Measurements from ENCODE around the gene SLC25A5. TPM values are rescaled to one million over a fixed set of nuclear protein-coding genes. Genes with fewer than 3 reads are reported as not detected.

SLC25A5 gene
- total and polyA plus RNA-seq, 10 of the 15 experiments (the other 5 are each of a cell fraction or from before 2014, with no cell fraction given), result 361 to 3,863 (median 618) TPM

- TF ChIP-seq NFIC (IDR thresholded peaks at IDR 0.05; ENCODE audit: low read depth, low read length), result no peak
- no peak for TF ChIP-seq STAT3 (IDR thresholded peaks at IDR 0.05; ENCODE audit: low read depth, low read length)
Measured at GRCh38 chrX:119423631-119424030, 44.6 kb upstream of the SLC25A5 start (continued).

GRCh38 chrX:119424999-119425398 is 43.2 kb upstream of the SLC25A5 start:
- in situ Hi-C loops (cut with MboI) (no loop called here), intact Hi-C loops (cut with micrococcal nuclease; ENCODE audit: unreplicated experiment) (no loop called here)
- no peaks in the 10 kb centered on the region for H3K79me2 ChIP-seq (ENCODE audit: control insufficient read depth, insufficient read depth, low read length)
- CTCF ChIA-PET, result no interaction called here
- TF ChIP-seq BCL3 (IDR thresholded peaks at IDR 0.05; ENCODE audit: borderline replicate concordance, insufficient read depth, low read depth, low read length, poor library complexity, severe bottlenecking) (no peak), MEF2B (IDR thresholded peaks at IDR 0.05; ENCODE audit: partially characterized antibody, poor library complexity, severe bottlenecking) (no peak), FOXK2 (IDR thresholded peaks at IDR 0.05) (no peak), ZNF274 (IDR thresholded peaks at IDR 0.05; ENCODE audit: insufficient read depth, insufficient read length) (no peak), PKNOX1 (IDR thresholded peaks at IDR 0.05) (no peak), MYB (IDR thresholded peaks at IDR 0.05; ENCODE audit: borderline replicate concordance, low read depth, low read length) (no peak), GABPA (IDR thresholded peaks at IDR 0.05; ENCODE audit: low read depth) (no peak)
- SMC1A ChIA-PET (ENCODE audit: uncharacterized antibody, unreplicated experiment), result no interaction called here
- no peak overlapping the region for H2AFZ ChIP-seq (ENCODE audit: control insufficient read depth, low read depth, low read length)
- H3K27me3 ChIP-seq (replicated peaks in 1 of 2; ENCODE audit: control insufficient read depth in 2 of 2, insufficient read depth in 2 of 2, low read length in 1 of 2), result no peaks in the 10 kb centered on the region; a peak in 1 of 4 replicates
- H3K4me2 ChIP-seq (ENCODE audit: control insufficient read depth, insufficient read depth), result no peak overlapping the region
- peaks cover 13% of the 10 kb centered on the region for H3K4me1 ChIP-seq (ENCODE audit: control insufficient read depth, insufficient read depth, low read length)
- FAIRE-seq, result no peak
- BruUV-seq (replicated peaks), result no TSS peak
- no peak for ATAC-seq
- 39% methylated on average over 6 of the region's 6 CpGs for WGBS (ENCODE audit: insufficient coverage, insufficient replicate concordance, low lambda C conversion rate, missing lambda C conversion rate)
- no peak for DNase-seq (ENCODE audit: low read depth, low spot score)
- no peaks in the 10 kb centered on the region; the same call in 1 of the 2 replicates for H4K20me1 ChIP-seq (ENCODE audit: control insufficient read depth, insufficient read depth)
- H3K9ac ChIP-seq (ENCODE audit: control insufficient read depth, insufficient read depth, low read length), result no peak overlapping the region
- no peak overlapping the region for H3K4me3 ChIP-seq
- POLR2A ChIA-PET, result no interaction called here
- RAD21 ChIA-PET (ENCODE audit: unreplicated experiment), result no interaction called here
- no peaks in the 10 kb centered on the region for H3K9me3 ChIP-seq (replicated peaks; ENCODE audit: control insufficient read depth, insufficient read depth, low read length)
- no peak overlapping the region for H3K27ac ChIP-seq (ENCODE audit: control insufficient read depth, insufficient read depth)
- no peaks in the 10 kb centered on the region; a peak in 1 of 4 replicates for H3K36me3 ChIP-seq (ENCODE audit: control insufficient read depth in 2 of 2, insufficient read depth in 2 of 2, low read length in 1 of 2)
